HCT116 (cell line): ENCODE results near the gene SLC8A2. TPM values are rescaled to one million over a fixed set of nuclear protein-coding genes. Genes with fewer than 3 reads are reported as not detected.

Experiments
- ATAC-seq: fragments of 200-7000 bp; cut with Tn5 transposase; 2 replicates; pipeline ENCODE4 v1.9.1; 2020; ENCODE audit warnings: mild to moderate bottlenecking, moderate library complexity
- BruUV-seq: library from RNA; stranded (reverse); fragments of 400-500 nt; replicated peaks from 2 replicates; lab custom pipeline; 2021; lab: Mats Ljungman, UMichigan
- CTCF ChIA-PET: fragments of 300-600 bp; sonication (Branson Sonifier 250); formaldehyde crosslinking; loops from one replicate; lab custom pipeline; 2021; ENCODE audit warnings: antibody characterized with exemption; lab: Charles Lee
- POLR2A ChIA-PET: fragments of 300-600, 350-600 bp; sonication (Branson Sonifier 250); formaldehyde crosslinking; loops from one replicate; lab custom pipeline; 2021; ENCODE audit warnings: antibody characterized with exemption; lab: Charles Lee
- RAD21 ChIA-PET, 2 experiments: fragments of 300-600 bp; sonication (Branson Sonifier 250); formaldehyde crosslinking; loops; one replicate each; lab custom pipeline; 2023; ENCODE audit warnings: low total read pairs in 2 of 2; ENCODE audit not compliant: uncharacterized antibody in 2 of 2, unreplicated experiment in 2 of 2, low non-redundant PET in 1 of 2; lab: Charles Lee
- DNase-seq: peaks from one replicate; pipeline ENCODE4 v3.0.0-alpha.2; 2010; ENCODE audit warnings: low read depth, low spot score
- H2AFZ ChIP-seq: fragments of 200-600 bp; shearing (Covaris generic), sonication (generic); 2 replicates; pipeline ENCODE4 v1.6.1; 2017; ENCODE audit warnings: low read depth, mixed run types, mixed read lengths, antibody characterized with exemption, low read length; ENCODE audit not compliant: poor library complexity, severe bottlenecking
- H3K27ac ChIP-seq: 2 replicates; pipeline ENCODE4 v1.5.1; 2012; ENCODE audit warnings: low read depth, low read length
- H3K27me3 ChIP-seq: fragments of 200-600 bp; sonication (generic); 2 replicates; pipeline ENCODE4 v1.6.1; 2016; ENCODE audit warnings: mixed run types, low read length, mixed read lengths; ENCODE audit not compliant: insufficient read depth
- H3K36me3 ChIP-seq, 2 experiments: fragments of 200-500 bp in 1 of 2; fragments of 200-600 bp in 1 of 2; sonication (Bioruptor generic) in 1 of 2; sonication (generic) in 1 of 2; 2 replicates each; pipeline versions ENCODE4 v1.5.1 to v1.6.1; 2014 to 2016; ENCODE audit warnings: low read length in 2 of 2, inconsistent platforms in 1 of 2, mixed read lengths in 1 of 2, mixed run types in 1 of 2; ENCODE audit not compliant: insufficient read depth in 2 of 2, control insufficient read depth in 1 of 2
- H3K4me1 ChIP-seq, 2 experiments: fragments of 200-600 bp in 1 of 2; sonication (generic) in 1 of 2; 2 replicates each; pipeline versions ENCODE4 v1.5.1 to v1.6.1; 2012 to 2017; ENCODE audit warnings: low read length in 2 of 2, inconsistent platforms in 1 of 2, mild to moderate bottlenecking in 1 of 2, mixed read lengths in 1 of 2, mixed run types in 1 of 2, moderate library complexity in 1 of 2; ENCODE audit not compliant: insufficient read depth in 2 of 2, control insufficient read depth in 1 of 2
- H3K4me2 ChIP-seq: fragments of 200-600 bp; sonication (generic); 2 replicates; pipeline ENCODE4 v1.6.1; 2017; ENCODE audit warnings: mixed run types, low read length, mixed read lengths
- H3K4me3 ChIP-seq, 2 experiments: fragments of 200-600 bp in 1 of 2; sonication (generic) in 1 of 2; replicated peaks in 1 of 2; 2 replicates each; pipeline ENCODE4 v1.5.1; 2011 to 2016; ENCODE audit warnings: low read length in 2 of 2, control low read depth in 1 of 2, low read depth in 1 of 2, mild to moderate bottlenecking in 1 of 2, mixed read lengths in 1 of 2, mixed run types in 1 of 2
- H3K79me2 ChIP-seq: fragments of 200-600 bp; sonication (generic); 2 replicates; pipeline ENCODE4 v1.6.1; 2017; ENCODE audit warnings: mild to moderate bottlenecking, mixed run types, low read length, moderate library complexity, mixed read lengths; ENCODE audit not compliant: insufficient read depth
- H3K9ac ChIP-seq: fragments of 200-600 bp; sonication (generic); 2 replicates; pipeline ENCODE4 v1.6.1; 2016; ENCODE audit warnings: low read length, mixed read lengths
- H3K9me2 ChIP-seq: fragments of 200-600 bp; sonication (generic), shearing (Covaris generic); 2 replicates; pipeline ENCODE4 v1.6.1; 2017; ENCODE audit warnings: mixed run types, mild to moderate bottlenecking, moderate library complexity; ENCODE audit not compliant: insufficient read depth
- H3K9me3 ChIP-seq, 2 experiments: fragments of 200-500 bp in 1 of 2; fragments of 200-600 bp in 1 of 2; sonication (Bioruptor generic) in 1 of 2; sonication (generic) in 1 of 2; 2 replicates each; pipeline ENCODE4 v1.6.1; 2014 to 2017; ENCODE audit warnings: low read length in 2 of 2, mixed read lengths in 2 of 2, inconsistent platforms in 1 of 2, low read depth in 1 of 2, mild to moderate bottlenecking in 1 of 2, mixed run types in 1 of 2, moderate library complexity in 1 of 2; ENCODE audit not compliant: control insufficient read depth in 1 of 2, insufficient read depth in 1 of 2
- H4K20me1 ChIP-seq: fragments of 200-600 bp; sonication (generic), shearing (Covaris generic); 2 replicates; pipeline ENCODE4 v1.6.1; 2017; ENCODE audit warnings: mixed run types, mild to moderate bottlenecking, moderate library complexity; ENCODE audit not compliant: insufficient read depth
- CBX3 ChIP-seq: IDR thresholded peaks from 2 replicates; pipeline ENCODE4 v1.6.1; 2012; ENCODE audit warnings: low read depth
- CEBPB ChIP-seq: IDR thresholded peaks from 2 replicates; pipeline ENCODE4 v1.6.1; 2012; ENCODE audit warnings: low read depth
- CTCF ChIP-seq, 3 experiments: fragments of 200-600 bp in 1 of 3; sonication (generic) in 1 of 3; IDR thresholded peaks in 2 of 3; conservative IDR thresholded peaks in 1 of 3; 2 replicates each; pipeline ENCODE4 v1.5.1; 2012 to 2017; ENCODE audit warnings: low read depth in 2 of 3, low read length in 2 of 3, antibody characterized with exemption in 1 of 3, borderline replicate concordance in 1 of 3, control low read depth in 1 of 3, mild to moderate bottlenecking in 1 of 3, mixed read lengths in 1 of 3, mixed run types in 1 of 3, moderate library complexity in 1 of 3; ENCODE audit not compliant: insufficient read depth in 1 of 3
- ELF1 ChIP-seq: IDR thresholded peaks from 2 replicates; pipeline ENCODE4 v1.6.1; 2012; ENCODE audit warnings: low read depth, borderline replicate concordance
- EZH2phosphoT487 ChIP-seq: fragments of 200-600 bp; IDR thresholded peaks from 2 replicates; pipeline ENCODE4 v1.6.1; 2018; ENCODE audit warnings: antibody characterized with exemption, borderline replicate concordance
- JUND ChIP-seq: IDR thresholded peaks from 2 replicates; pipeline ENCODE4 v1.6.1; 2012
- POLR2AphosphoS5 ChIP-seq: IDR thresholded peaks from 2 replicates; pipeline ENCODE4 v1.6.1; 2011; ENCODE audit warnings: mild to moderate bottlenecking, low read depth, low read length, moderate library complexity
- REST ChIP-seq: IDR thresholded peaks from 2 replicates; pipeline ENCODE4 v1.6.1; 2012; ENCODE audit warnings: low read depth
- SIN3A ChIP-seq: IDR thresholded peaks from 2 replicates; pipeline ENCODE4 v1.6.1; 2012; ENCODE audit warnings: low read depth
- TCF7L2 ChIP-seq: IDR thresholded peaks from 2 replicates; pipeline ENCODE4 v1.7.0; 2011; ENCODE audit warnings: borderline replicate concordance, inconsistent platforms; ENCODE audit not compliant: insufficient read depth, insufficient read length; ENCODE audit errors: extremely low read depth
- ZBTB33 ChIP-seq: IDR thresholded peaks from 2 replicates; pipeline ENCODE4 v1.6.1; 2011; ENCODE audit warnings: mild to moderate bottlenecking, low read length, moderate library complexity; ENCODE audit not compliant: insufficient replicate concordance; ENCODE audit errors: extremely low read depth
- ZNF274 ChIP-seq: fragments of 200-500 bp; sonication (Bioruptor generic); IDR thresholded peaks from 2 replicates; pipeline ENCODE4 v1.6.1; 2014; ENCODE audit warnings: mild to moderate bottlenecking, low read depth, low read length, inconsistent platforms
- intact Hi-C: fragments of 100-400 bp; cut with micrococcal nuclease; formaldehyde crosslinking; loops from 2 replicates; pipeline ENCODE4 v1.10.0; 2022
- total RNA-seq: library from RNA; stranded (reverse); gene quantifications from one replicate; pipeline ENCODE4 v1.2.1, GENCODE V29; 2021; ENCODE audit not compliant: unreplicated experiment

Gene SLC8A2
- total RNA-seq, 1 experiment from 2014 or later = 0.98 TPM

GRCh38 chr19:47495478-47496372, 24.0 kb upstream of the SLC8A2 start:
- Histone ChIP-seq H3K27me3 (no peaks in the 10 kb centered on the region), H3K79me2 (no peaks in the 10 kb centered on the region), H3K27ac (no peak overlapping the region), H3K9me2 (no peaks in the 10 kb centered on the region), H3K4me3 (no peak overlapping the region), H2AFZ (no peak overlapping the region), H3K36me3 (peaks cover 0 to 5% of the 10 kb centered on the region in 2 experiments; a peak in 1 of 4 replicates), H3K9me3 (no peaks in the 10 kb centered on the region), H3K4me2 (no peak overlapping the region), H3K9ac (no peak overlapping the region), H4K20me1 (no peaks in the 10 kb centered on the region)
- ATAC-seq (no peak), DNase-seq (no peak)
- CTCF ChIA-PET = interaction anchor here (1.1 to 1.2 kb wide), 2 partner anchors 12 to 20 kb away, joined by 3 to 5 read pairs; partner anchors contain the start of gene KPTN
- BruUV-seq = TSS peak; percentile 34
- RAD21 ChIA-PET = no interaction called here
- intact Hi-C loops = no loop called here
- POLR2A ChIA-PET = interaction anchor here (2.6 kb wide), 1 partner anchor 11 kb away, joined by 10 read pairs; the partner anchor contains the start of gene KPTN
- TF ChIP-seq SIN3A (no peak), ZNF274 (no peak), CBX3 (no peak), POLR2AphosphoS5 (no peak), ELF1 (no peak), TCF7L2 (no peak), CTCF (IDR thresholded peaks at IDR 0.05 in 2 of 3, conservative IDR thresholded peaks at IDR 0.05 in 1 of 3; ENCODE audit: borderline replicate concordance in 1 of 3, insufficient read depth in 1 of 3, low read depth in 2 of 3, low read length in 2 of 3) (no peak), EZH2phosphoT487 (no peak), REST (no peak), JUND (no peak), ZBTB33 (no peak), CEBPB (no peak)
- TF ChIP-seq, all 23 proteins: peak for 0
- H3K4me1 ChIP-seq = no peaks in the 10 kb centered on the region
